ENCODE results near the gene PTPN11. TPM values are rescaled to one million over a fixed set of nuclear protein-coding genes. Genes with fewer than 3 reads are reported as not detected.

The PTPN11 gene
- total and polyA plus RNA-seq, 10 of the 15 experiments (the other 5 are each of a cell fraction or from before 2014, with no cell fraction given): 14.6 to 85.2 (median 58.6) TPM

DNA sequence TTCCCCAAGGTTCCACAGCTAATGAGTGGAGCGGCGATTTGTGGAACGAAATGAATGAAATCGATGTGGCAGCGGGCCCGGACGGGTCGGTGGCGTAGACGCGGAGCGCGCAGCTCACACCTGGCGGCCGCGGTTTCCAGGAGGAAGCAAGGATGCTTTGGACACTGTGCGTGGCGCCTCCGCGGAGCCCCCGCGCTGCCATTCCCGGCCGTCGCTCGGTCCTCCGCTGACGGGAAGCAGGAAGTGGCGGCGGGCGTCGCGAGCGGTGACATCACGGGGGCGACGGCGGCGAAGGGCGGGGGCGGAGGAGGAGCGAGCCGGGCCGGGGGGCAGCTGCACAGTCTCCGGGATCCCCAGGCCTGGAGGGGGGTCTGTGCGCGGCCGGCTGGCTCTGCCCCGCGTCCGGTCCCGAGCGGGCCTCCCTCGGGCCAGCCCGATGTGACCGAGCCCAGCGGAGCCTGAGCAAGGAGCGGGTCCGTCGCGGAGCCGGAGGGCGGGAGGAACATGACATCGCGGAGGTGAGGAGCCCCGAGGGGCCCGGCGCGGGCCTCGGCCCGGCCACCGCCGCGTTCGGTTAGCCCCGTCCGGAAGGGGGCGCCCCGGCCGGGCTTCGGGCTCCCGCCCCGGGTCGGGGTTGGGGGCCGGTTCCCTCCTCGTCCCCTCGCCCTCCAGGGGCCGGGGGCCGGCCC lies at the start of gene PTPN11 (continued):
- TF ChIP-seq CHD2 (IDR thresholded peaks at IDR 0.05; ENCODE audit: borderline replicate concordance, low read depth, low read length) (peak; percentile 68; the same call in 1 of the 2 replicates), PAX8 (IDR thresholded peaks at IDR 0.05) (no peak), ZNF274 (IDR thresholded peaks at IDR 0.05; ENCODE audit: insufficient read depth, insufficient read length) (no peak), ZSCAN29 (IDR thresholded peaks at IDR 0.05) (no peak), CREB1 (IDR thresholded peaks at IDR 0.05; ENCODE audit: low read depth) (peak; percentile 99), TCF12 (IDR thresholded peaks at IDR 0.05; ENCODE audit: low read depth, low read length) (0 out of 2 replicates have a peak, but pooled peaks have one; percentile 64), FOXK2 (IDR thresholded peaks at IDR 0.05) (no peak), IKZF1 (conservative IDR thresholded peaks at IDR 0.05) (peak; percentile 93), PAX5 (IDR thresholded peaks at IDR 0.05; ENCODE audit: borderline replicate concordance, low read depth, low read length) (no peak), HDGF (IDR thresholded peaks at IDR 0.05) (no peak), NR2C2 (IDR thresholded peaks at IDR 0.05; ENCODE audit: borderline replicate concordance, control insufficient read depth, insufficient read length, low read depth) (no peak)

DNA sequence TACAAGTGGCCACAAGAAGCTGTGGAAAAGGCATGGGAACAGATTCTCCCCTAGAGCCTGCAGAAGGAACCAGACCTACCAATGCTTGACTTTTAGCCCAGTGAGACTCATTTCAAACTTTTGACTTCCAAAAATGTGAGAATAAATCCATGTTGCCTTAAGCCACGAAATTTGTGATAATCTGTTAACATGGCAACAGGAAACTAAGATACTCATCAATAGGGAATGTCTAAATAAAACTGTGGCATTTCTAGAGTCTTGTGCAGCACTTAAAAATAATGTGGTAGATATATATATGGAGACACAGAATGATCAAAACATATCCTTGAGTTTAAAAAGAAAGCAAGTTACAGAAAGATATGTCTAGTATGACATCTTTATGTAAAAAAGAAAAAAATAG lies 48.5 kb upstream of the PTPN11 start:
- BruUV-seq (replicated peaks): no TSS peak
- Histone ChIP-seq H4K20me1 (ENCODE audit: control insufficient read depth, insufficient read depth) (no peaks in the 10 kb centered on the region), H3K4me2 (ENCODE audit: control insufficient read depth, insufficient read depth) (no peak overlapping the region), H3K4me1 (ENCODE audit: control insufficient read depth, insufficient read depth, low read length) (peaks cover 5% of the 10 kb centered on the region; the same call in 1 of the 2 replicates), H3K27ac (ENCODE audit: control insufficient read depth, insufficient read depth) (no peak overlapping the region), H3K27me3 (replicated peaks in 1 of 2; ENCODE audit: control insufficient read depth in 2 of 2, insufficient read depth in 2 of 2, low read length in 1 of 2) (no peaks in the 10 kb centered on the region), H3K4me3 (no peak overlapping the region), H3K36me3 (ENCODE audit: control insufficient read depth in 2 of 2, insufficient read depth in 2 of 2, low read length in 1 of 2) (no peaks in the 10 kb centered on the region; a peak in 2 of 4 replicates), H3K79me2 (ENCODE audit: control insufficient read depth, insufficient read depth, low read length) (peaks cover 40% of the 10 kb centered on the region), H3K9me3 (replicated peaks; ENCODE audit: control insufficient read depth, insufficient read depth, low read length) (no peaks in the 10 kb centered on the region; the same call in 2 of the 3 replicates), H3K9ac (ENCODE audit: control insufficient read depth, insufficient read depth, low read length) (no peak overlapping the region), H2AFZ (ENCODE audit: control insufficient read depth, low read depth, low read length) (no peak overlapping the region)
- intact Hi-C loops (cut with micrococcal nuclease; ENCODE audit: unreplicated experiment): no loop called here
- ATAC-seq (no peak), FAIRE-seq (no peak), DNase-seq (ENCODE audit: low read depth, low spot score) (no peak)
- in situ Hi-C loops (cut with MboI): no loop called here
- ChIA-PET RAD21 (ENCODE audit: unreplicated experiment) (no interaction called here), SMC1A (ENCODE audit: uncharacterized antibody, unreplicated experiment) (interaction anchor here (1.3 to 1.8 kb wide), 2 partner anchors 17 to 20 kb away, joined by 4 to 6 read pairs; no protein-coding TSS in a partner anchor), POLR2A (no interaction called here), CTCF (interaction anchor here (1.0 kb wide), 1 partner anchor 240 kb away, joined by 3 read pairs; no protein-coding TSS in a partner anchor)
- 42% methylated on average over 1 of the region's 1 CpG for WGBS (ENCODE audit: insufficient coverage, insufficient replicate concordance, low lambda C conversion rate, missing lambda C conversion rate)
- TF ChIP-seq TCF12 (IDR thresholded peaks at IDR 0.05; ENCODE audit: low read depth, low read length) (no peak), TCF3 (IDR thresholded peaks at IDR 0.05; ENCODE audit: borderline replicate concordance, insufficient read depth, low read depth, low read length) (no peak), RAD21 (IDR thresholded peaks at IDR 0.05; ENCODE audit: insufficient read depth, low read depth, low read length) (no peak), HDGF (IDR thresholded peaks at IDR 0.05) (no peak), NFXL1 (IDR thresholded peaks at IDR 0.05; ENCODE audit: borderline replicate concordance) (no peak), BACH1 (IDR thresholded peaks at IDR 0.05; ENCODE audit: borderline replicate concordance) (no peak), SIN3A (IDR thresholded peaks at IDR 0.05; ENCODE audit: low read depth, low read length) (no peak), BHLHE40 (IDR thresholded peaks at IDR 0.05; ENCODE audit: borderline replicate concordance in 1 of 2, low read depth in 2 of 2, low read length in 1 of 2) (no peak), SPI1 (IDR thresholded peaks at IDR 0.05; ENCODE audit: borderline replicate concordance, insufficient read depth, low read depth, low read length) (no peak), YY1 (IDR thresholded peaks at IDR 0.05; ENCODE audit: low read depth, low read length) (no peak), ZZZ3 (IDR thresholded peaks at IDR 0.05; ENCODE audit: control insufficient read depth, insufficient read length, low read depth) (no peak), MTA2 (IDR thresholded peaks at IDR 0.05; ENCODE audit: low read depth) (no peak), PAX8 (IDR thresholded peaks at IDR 0.05) (no peak), KAT2A (conservative IDR thresholded peaks at IDR 0.05; ENCODE audit: control insufficient read depth, low read depth, low read length) (no peak)
- TF ChIP-seq, protein P1, sequence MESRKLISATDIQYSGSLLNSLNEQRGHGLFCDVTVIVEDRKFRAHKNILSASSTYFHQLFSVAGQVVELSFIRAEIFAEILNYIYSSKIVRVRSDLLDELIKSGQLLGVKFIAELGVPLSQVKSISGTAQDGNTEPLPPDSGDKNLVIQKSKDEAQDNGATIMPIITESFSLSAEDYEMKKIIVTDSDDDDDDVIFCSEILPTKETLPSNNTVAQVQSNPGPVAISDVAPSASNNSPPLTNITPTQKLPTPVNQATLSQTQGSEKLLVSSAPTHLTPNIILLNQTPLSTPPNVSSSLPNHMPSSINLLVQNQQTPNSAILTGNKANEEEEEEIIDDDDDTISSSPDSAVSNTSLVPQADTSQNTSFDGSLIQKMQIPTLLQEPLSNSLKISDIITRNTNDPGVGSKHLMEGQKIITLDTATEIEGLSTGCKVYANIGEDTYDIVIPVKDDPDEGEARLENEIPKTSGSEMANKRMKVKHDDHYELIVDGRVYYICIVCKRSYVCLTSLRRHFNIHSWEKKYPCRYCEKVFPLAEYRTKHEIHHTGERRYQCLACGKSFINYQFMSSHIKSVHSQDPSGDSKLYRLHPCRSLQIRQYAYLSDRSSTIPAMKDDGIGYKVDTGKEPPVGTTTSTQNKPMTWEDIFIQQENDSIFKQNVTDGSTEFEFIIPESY (IDR thresholded peaks at IDR 0.05): no peak

All from GM12878 (cell line).